GM19468 (cell line): ENCODE data around the gene P2RX1.
A peak's percentile ranks its signal among the peaks of the same experiment; 100 is the strongest.

ENCODE experiments used
- ATAC-seq: cut with Tn5 transposase; IDR thresholded peaks from one replicate; pipeline ENCODE4 v1.9.1; 2021; ENCODE audit warnings: mild to moderate bottlenecking, moderate library complexity, moderate number of reproducible peaks; ENCODE audit not compliant: unreplicated experiment; ENCODE audit errors: extremely low read depth

Gene P2RX1

DNA sequence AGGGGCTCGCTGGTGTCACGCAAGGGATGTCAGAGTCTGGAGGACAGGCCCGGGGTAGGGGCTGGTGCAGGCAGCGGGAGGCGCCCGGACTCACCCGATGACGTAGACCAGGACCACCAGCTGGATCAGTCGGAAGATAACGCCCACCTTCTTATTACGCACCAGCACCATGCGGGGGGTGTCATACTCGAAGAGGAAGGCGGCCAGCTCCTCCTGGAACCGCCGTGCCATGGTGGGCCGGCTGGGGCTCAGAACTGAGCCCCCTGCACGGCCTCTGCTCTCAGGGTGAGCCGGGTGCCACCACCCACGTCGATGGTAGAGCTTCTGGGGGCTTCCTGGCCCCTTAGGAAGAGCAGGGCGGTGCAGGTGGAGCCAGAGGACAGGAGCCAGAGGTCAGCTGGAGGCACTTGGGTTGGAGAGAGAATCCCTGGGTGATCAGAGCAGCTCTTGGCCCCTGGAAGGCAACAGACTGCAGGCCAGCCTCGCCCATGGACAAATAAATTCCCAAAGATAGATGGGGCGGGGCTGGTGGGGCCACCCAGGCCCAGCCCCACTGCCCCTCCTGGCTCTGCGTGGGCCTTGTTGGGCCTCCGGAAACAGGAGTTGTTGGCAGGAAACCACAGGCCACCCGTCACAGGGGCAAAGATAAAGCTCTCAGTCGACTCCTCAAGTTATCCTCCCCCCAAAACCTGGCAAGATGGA is at the start of gene P2RX1:
Gene P2RX1, minus strand, starts transcription at position 471 of the 702 bp plus-strand sequence. Its CDS starts 240 bp downstream, at position 231.
- ATAC-seq = no peak

DNA sequence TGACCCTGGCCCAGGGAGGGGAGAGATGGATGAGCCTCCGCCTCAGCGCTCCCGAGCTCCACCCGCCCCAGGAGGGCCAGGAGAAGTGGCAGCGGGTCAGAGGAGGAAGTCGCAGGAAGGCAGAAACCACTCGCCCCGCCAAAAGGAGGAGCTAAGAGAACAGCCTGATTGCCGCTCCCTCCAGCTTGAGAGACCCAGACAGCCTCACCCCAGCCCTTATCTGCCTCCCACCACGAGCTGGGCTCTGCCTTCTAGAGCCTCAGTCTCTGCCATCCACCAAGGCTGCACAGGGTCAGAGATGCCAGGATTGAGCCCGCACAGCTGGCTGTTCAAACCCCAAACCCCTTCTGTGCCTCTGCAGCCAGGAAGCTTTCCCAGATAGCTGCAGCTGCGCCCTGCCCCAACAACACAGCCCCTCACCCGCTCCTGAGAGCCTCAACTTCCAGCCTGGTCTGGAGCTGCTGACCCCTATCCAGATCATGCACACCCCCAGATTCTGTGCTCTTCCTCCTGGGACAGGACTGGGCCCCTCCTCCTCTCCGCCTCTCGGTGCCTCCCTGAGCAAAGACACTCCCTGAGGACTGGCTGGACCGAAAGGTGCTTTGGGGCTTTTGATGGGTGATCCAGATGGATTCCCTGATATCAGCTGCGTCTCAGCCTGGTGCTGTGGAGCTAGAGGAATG is 49.0 kb upstream of the P2RX1 start:
- no peak for ATAC-seq

DNA sequence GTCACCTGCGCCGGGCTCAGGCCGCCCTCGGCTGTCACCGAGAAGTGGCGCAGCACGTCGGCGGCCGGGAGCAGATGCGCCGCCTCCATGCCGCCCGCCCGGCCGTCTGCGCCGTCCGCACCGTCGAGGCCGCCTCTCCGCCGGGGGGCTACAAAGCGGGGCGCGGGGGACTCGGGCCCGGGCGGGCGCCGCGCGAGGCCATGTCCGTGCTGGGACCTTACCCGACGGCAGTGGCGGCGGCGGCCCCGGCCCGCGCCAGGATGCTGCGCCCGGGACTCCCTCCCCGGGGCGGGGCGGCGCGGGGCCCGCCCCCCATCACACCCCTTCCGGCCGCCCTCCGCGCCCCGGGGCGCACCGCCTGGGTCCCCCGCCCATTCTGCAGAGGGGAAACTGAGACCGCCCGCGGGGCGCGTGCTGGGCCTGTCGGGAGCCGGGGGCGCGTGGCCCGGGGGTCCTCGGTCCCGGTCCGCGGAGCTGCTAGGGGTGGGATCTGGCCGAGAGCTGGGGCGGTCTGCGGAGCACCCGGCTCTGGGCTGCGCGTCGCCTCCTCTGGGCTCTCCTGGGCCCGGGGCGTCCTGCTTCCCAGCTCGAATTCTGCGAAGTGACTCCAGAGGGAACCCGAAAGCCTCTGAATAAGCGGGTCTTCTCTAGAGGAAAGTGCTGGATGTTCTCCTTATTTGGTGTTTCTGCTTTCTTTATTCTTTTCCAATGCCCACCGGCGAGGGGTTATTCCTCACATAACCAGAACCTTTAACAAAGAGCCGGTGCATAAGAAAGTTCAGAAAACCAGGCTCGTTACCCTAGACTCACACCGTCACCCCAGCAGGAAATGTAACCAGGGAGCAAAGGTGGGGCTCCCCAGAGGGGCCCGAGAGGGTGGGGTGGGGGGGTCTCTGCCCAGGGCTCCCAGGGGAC is 48.2 kb upstream of the P2RX1 start, which contains the start of gene ATP2A3:
Gene ATP2A3, minus strand, starts transcription at position 235 of the 915 bp plus-strand sequence. Its CDS starts 146 bp downstream, at position 89.
- no peak for ATAC-seq

DNA sequence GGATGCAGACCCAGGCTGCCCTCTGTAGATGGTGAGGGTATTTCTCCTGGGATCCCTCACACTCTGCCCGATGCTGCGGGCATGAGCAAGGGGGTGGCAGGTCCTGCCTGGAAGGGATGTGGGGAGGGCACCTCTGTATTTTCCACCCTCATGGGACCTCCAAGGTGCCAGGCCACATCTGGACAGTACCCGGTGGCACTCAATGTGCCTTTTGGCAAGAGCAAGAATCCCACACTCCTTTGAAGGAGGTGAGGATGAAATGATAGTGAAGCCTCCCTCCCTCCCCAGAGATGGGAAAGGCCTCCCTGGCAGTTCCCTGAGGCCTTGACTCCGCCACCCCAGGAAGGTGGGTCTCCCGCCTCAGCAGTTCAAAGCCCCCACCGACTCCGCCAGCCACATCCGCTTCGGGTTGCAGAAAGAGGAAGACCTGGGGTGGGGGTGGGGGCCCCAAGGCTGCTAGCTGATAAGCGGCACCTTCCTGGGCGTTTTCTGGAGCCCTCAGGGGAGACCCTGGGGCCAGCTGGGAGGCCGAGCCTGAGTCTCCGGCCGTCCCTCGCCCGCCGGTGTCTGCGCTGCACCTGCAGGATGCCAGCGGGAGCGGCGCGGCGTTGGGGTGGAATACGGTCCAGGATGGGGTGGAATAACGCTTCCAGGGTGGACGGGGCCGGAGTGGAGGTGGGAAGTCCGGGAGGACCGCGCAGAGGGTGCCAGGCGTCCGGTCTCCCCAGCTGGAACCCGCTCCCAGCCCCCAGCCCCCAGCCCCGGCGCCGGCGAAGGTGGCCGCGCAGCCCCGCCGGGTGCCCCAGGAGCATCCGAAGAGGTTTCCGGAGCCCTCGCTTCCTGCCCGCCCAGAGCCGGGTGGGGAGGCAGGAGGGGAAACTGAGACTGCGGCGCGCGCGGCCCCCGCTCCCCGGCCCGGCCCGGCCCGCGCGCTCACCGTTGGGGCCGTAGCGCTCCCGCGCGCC is 47.3 kb upstream of the P2RX1 start:
- no peak for ATAC-seq

DNA sequence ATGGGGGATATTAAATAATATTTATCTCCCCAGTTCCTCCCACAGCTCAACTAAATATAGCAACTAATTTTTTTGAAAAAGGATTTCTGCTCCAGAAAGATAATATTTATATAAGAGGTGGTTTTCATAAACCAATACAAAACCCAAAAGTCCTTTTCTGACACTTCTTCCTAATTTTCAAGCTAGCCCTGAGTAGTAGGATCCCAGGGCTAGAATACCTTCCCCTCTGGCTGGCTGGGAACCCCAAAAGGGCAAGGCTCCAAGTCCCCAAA is 46.6 kb upstream of the P2RX1 start:
- ATAC-seq = no peak

DNA sequence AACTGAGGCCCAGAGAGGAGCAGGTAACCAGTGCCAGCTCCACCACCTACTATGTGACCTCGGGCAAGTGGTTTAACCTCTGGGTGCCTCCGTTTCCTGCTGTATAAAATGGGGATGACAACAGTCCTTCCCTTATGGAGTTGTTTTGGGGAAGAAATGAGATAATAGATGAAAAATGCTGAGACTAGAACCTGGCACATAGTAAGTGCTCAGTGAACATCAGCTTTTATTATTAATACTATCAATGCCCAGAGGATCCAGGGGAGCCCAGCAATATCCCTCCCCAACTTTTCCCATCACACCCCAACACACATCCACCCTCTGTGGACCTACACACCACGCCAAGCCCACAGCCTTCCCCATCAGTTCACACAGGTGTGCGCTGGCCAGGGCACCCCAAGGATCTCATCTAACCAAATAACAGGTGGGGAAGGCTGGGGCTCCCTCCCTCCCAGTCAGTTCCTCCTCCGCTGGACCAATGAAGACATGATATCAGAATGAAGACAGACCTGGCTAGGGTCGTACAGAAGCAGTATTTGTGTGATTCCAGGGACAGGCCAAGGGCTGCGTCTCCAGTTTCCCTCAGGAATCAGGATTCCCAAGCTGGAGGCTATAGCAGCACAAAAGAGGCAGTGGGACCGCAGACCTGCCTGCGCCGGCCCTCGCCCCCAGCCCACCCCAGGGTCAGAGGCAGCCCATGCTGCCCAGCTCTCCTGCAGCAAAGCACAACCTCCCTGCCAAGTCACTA is 46.1 kb upstream of the P2RX1 start:
- no peak for ATAC-seq

DNA sequence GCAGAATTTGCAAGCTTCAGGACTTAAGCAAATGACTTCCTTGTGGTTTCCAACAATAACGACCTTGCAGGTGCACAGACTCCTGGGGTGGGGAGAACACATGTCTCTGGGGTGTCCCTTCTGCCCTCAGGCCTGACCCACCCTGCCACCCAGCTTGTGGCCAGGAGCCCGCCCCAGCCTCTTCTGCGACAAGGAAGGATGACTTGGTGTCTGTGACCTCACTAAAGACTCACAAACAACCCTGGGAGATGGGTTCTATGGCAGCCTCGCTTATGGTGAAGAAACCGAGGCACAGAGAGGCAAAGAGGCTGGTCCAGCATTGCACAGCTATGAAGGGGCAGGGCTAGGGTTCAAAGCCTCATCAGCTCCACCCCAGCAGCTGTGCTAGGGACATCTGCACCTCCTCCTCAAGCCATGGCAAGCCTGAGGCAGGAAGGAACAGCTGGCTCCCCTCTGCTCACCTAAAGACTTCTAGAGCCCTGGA is 45.3 kb upstream of the P2RX1 start:
- ATAC-seq = peak; percentile 34

DNA sequence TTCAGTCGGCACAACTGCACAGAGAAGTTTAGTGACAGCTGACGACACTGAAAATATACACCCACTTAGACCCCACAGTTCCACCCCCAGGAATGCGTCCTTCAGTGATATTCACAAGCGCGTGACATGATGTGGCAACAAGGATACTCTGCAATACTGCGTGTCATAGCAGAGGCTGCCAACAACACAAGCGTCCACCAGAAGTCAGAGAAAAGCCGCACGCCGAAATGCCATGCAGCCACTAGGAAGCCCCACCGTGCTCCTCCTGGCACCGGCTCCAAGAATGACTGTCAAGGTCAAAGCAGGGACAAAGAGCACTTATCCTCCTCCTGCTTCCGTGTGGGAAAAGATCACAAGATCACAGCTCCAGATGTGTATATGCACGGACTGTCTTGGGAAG is 44.5 kb upstream of the P2RX1 start:
- no peak for ATAC-seq

DNA sequence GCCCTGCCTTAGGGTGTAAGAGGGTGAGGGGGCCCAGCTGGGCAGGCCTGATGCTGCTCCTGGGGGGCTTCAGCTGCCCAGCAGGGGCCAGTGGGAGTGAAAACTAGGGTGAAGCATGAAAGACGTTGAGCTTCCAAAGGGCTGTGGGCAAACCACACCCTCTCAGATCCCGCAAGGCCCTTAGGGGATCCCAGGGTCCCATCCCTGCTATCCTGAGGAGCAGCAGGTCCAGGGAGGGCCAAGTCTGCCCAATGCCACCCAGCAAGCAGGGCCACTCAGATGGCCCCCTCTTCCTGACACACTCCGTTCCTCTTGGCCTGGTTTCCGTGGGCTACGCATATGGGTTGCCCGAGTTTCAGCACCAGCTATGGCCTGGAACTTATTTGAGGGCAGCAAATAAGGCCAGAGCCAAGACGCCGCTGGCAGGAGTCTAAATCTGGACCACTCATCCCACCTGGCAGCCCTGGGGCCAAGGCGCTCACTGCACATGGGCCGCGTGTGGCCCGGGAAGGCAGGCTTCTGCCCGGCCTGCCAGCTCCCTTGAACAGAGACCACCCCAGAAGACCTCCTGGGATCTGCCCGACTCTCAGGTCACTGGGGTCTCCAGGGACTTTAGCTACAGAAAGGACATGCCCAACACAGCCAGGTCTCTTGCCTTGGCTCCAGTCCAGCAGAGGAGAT is 43.8 kb upstream of the P2RX1 start:
- ATAC-seq = no peak

DNA sequence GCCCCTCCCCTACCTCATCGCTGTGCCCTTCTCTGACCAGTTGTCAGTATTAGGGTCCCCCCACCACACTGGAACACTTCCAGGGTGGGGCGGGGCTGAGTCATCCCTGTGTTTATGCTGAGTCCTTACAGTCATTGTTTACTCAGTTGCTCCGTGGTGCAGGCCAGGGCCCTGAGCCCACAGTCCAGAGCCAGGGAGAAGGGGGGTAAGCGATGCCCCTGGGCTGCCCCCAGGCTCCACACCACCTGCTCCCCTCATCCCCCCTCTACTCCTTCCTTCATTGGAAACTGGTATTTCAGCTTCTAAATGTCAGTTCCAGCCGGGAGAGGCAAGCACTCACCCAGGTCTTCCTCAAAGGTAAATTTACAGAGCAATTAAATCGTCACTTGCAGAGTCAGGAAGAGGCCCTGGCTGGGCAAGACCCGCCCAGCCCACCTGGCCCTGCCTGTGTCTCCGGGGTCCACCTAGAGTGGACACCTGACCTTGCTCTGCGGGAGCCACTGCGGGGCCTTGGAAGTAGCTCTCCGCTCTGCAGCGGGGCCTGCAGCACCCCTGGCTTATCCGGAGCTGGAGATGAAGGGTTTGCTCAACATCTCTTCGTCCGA is 43.1 kb upstream of the P2RX1 start:
- ATAC-seq = no peak

DNA sequence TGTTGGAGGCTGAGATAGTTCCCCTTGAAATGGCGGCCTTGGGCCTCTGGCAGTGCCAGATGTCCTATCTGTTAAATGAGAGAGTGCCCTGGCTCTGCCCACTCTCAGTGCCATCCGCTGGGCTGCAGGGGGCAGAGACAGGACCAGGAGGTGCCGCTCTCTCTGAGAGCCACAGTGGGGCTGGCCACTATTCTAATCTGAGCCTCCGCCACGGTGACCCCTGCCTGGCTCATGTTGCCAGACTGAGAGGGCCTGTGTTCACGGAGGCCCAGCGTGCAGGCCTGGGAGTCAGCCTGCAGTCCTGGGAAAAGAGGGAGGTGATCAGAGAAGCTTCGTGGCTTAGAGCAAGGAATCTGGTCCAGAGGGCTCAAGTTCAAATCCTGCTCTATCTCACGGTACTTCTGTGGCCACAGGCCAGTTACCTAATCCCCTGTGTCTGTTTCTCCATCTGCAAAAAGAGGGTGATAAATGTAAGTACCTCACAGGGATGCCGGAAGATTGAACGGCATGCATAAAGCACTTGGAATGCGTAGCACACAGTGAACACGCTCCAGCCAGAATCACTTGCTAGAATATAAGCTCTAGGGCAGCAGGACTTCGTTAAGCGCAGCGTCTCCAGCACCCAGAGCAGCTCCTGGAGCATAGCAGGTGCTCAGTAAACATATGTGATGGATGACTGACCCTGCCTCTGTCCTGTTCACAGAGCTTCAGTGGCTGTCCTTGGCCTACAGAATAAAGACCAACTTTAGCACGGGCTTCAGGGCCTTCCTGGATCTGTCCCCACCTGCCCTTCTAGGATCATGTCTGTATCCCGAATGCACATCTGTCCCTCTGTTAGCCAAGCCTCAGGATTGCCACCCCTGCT is 41.7 kb upstream of the P2RX1 start:
- ATAC-seq = no peak

DNA sequence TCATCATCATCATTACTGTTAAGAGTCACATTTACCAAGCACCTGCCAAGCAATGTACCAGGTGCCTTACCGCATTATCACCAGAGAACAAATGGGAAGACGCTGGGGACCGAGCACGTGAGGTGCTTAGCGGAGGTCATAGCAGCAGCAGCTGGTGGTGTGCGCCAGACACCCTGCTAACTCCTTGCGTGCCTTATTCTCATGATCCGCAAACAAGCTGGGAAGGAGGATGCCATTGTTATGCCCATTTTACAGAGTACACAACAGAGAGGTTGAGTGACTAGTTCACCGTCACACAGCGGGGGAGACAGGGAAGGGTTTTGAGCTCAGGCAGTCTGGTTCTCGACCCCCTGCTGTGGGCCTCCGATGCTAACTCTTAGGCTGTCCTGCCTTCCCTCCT is 40.7 kb upstream of the P2RX1 start:
- no peak for ATAC-seq

DNA sequence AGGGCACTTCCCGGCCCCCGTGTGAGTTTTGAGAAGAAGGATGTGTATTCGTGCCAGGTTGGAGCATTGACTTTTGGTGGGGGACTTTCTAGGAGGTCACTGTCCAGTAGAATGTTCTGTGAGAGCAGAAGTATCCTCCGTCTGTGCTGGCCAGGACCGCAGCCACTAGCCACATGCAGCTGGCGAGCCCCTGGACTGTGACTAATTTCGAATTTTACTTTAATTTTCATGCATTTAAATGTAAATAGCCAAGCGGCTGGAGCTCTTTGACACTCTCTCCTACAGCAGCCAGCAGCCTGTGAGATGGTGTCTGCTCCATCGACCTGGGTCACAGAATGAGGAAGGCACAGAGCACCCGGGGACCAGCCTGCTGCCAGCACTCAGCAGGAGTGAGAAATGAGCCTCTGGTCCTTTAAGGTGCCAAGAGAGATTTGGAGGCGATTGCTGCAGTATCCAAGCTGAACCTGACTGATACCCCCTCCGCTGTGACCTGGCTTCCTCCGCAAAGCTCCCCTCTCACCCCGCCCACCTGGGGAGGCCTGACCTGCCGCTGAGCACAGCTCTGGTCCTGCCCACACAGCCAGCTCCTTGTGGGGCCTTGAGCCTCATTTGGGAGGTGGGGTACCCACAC is 40.2 kb upstream of the P2RX1 start:
- no peak for ATAC-seq

DNA sequence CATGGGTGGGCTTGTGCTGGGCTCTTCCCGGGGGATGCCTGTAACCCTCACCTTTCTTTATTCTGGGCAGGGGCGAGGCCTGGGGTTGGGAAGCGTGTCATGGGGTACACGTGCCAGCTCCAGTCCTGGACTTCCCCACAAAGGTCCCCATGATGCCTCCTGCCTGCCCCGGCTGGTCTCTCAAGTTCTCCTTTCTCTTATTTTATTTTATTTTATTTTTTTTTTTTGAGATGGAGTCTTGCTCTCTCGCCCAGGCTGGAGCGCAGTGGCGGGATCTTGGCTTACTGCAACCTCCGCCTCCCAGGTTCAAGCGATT is 39.4 kb upstream of the P2RX1 start:
- ATAC-seq = no peak

DNA sequence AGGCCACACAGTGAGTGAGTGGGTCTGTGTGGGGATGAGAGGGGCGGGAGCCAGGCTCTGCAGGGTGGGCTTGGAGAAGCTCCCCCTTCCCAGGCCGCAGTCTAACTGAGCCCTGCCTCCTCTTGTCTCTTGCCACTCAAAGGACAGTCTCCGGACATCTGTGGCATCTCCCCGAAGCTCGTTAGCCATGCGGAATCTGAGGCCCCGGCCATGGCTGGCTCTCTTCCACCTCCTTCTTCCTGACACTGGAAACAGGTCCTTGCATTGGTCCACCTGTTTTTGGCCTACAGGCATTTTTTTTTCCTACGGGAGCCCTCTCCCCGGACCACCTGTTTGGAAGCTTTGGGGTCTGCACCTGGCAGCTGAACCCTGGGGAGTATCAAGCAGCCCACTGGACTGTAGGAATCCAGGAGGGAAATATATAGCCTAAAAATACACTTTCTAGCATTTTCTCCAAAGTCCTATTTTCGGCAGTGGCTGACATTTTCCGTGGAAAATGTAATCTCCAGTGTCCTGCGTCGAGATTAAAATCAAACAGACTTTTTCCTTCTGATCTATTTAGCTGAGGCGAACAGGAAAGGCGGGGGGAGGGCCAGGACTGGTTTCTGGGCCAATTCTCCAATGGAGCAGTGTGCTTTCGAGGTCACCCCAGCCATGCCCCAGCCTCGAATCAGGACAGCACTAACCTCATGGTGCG is 38.9 kb upstream of the P2RX1 start:
- ATAC-seq = no peak

DNA sequence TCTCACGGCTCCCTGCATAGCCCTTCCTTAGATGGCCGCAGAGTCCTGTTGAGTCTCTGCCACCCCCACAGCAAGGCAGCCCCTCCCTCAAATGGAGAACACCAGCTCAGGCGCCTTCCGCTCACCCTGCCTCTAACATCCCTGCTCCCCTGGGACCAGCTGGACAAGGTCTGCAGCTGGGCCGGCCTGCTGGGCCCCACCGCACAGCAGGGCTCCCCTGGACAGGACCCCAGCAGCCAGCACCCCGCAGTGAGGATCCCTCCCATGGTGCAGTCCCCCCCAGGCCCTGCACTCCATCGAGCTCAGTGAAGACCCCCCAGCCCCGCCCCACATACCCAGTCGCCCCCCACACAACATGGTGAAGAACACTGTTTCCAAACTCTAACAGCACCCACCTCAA is 37.8 kb upstream of the P2RX1 start:
- ATAC-seq = no peak
